Measurements from ENCODE around the gene CFAP97D2. TPM values are rescaled to one million over a fixed set of nuclear protein-coding genes. Genes with fewer than 3 reads are reported as not detected.

Gene CFAP97D2
- total RNA-seq, 6 experiments from 2014 or later = not detected

DNA sequence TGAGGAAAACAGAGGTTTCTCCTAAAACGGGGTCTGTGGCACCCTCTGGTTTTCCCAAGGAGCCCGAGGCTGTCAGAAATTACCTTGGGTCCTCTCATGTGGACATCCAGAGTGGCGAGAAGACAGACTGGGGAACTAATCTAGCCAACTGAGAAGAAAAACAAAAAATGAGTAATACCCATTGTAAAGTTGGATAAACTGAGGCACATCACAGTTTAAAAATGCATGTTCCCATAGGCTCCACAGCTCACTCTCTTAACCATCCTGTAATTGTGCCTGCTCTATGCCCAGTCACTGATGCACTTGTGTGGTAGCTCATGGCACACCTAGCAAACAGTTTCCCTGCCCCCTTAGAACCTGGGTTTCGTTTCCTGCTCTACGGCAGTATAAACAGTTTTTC is 87.2 kb downstream of the CFAP97D2 start:
- intact Hi-C loops (cut with DNase I) = no loop called here
- no peak overlapping the region for H3K27ac ChIP-seq
- 90% methylated on average over 5 of the region's 5 CpGs for WGBS (ENCODE audit: insufficient coverage, low coverage, low lambda C conversion rate, missing lambda C conversion rate)
- DNase-seq (no peak), ATAC-seq (no peak)
- TF ChIP-seq, protein P1, sequence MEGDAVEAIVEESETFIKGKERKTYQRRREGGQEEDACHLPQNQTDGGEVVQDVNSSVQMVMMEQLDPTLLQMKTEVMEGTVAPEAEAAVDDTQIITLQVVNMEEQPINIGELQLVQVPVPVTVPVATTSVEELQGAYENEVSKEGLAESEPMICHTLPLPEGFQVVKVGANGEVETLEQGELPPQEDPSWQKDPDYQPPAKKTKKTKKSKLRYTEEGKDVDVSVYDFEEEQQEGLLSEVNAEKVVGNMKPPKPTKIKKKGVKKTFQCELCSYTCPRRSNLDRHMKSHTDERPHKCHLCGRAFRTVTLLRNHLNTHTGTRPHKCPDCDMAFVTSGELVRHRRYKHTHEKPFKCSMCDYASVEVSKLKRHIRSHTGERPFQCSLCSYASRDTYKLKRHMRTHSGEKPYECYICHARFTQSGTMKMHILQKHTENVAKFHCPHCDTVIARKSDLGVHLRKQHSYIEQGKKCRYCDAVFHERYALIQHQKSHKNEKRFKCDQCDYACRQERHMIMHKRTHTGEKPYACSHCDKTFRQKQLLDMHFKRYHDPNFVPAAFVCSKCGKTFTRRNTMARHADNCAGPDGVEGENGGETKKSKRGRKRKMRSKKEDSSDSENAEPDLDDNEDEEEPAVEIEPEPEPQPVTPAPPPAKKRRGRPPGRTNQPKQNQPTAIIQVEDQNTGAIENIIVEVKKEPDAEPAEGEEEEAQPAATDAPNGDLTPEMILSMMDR (IDR thresholded peaks at IDR 0.05) = no peak
- no peak for TF ChIP-seq POLR2A (IDR thresholded peaks at IDR 0.05)
- no peaks in the 10 kb centered on the region for H3K4me1 ChIP-seq
- H3K36me3 ChIP-seq = peaks cover 0 to 75% (median 36%) of the 10 kb centered on the region in 4 donors
- H3K9me3 ChIP-seq = no peaks in the 10 kb centered on the region
- H3K4me3 ChIP-seq = no peak overlapping the region
- no peaks in the 10 kb centered on the region for H3K27me3 ChIP-seq

DNA sequence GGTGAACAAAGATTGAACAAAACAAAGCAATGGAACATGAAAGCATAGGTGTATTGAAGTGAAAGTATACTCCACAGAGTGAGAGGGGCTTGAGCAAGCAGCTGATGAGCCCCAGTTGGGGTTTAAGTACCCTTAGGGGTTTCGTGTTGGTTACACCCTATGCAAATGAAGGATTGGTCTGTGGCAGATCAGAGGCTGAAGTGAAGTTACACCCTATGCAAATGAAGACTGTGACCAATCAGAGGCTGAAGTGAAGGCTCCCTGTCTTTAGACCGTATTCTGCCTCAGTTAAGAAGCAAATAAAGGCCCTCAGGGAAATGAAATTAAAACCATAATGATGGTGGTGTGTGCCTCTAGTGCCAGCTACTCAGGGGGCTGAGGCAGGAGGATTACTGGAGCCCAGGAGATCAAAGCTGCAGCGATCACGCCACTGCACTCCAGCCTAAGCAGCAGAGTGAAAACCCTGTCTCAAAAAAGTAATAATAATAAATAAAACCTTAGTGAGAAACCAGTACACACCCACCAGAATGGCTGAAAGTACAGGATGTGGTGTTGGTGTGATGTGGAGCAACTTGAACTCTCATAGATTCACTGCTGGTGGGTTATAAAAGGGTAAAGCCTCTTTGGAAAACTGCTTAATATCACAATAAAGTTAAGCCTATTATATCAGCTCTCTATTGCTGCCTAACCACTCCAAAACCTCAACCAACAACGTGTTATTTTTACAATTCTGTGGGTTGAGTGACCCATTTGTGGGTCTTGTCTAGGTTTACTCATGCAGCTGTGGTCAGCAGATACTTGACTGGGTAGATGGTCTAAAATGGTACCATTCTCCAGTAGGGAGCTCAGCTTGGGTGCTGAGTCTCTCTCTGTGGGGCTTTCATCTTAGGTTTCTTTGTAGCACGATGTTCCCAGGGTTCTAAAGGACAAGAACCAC is 89.6 kb downstream of the CFAP97D2 start:
- Histone ChIP-seq H3K27ac (no peak overlapping the region), H3K4me1 (no peaks in the 10 kb centered on the region), H3K27me3 (no peaks in the 10 kb centered on the region), H3K4me3 (no peak overlapping the region), H3K9me3 (no peaks in the 10 kb centered on the region), H3K36me3 (peaks cover 0 to 76% (median 36%) of the 10 kb centered on the region in 4 donors)
- intact Hi-C loops (cut with DNase I) = no loop called here
- TF ChIP-seq, protein P1 (IDR thresholded peaks at IDR 0.05) = no peak
- TF ChIP-seq POLR2A (IDR thresholded peaks at IDR 0.05) = no peak
- ATAC-seq (no peak), DNase-seq (no peak)
- WGBS (ENCODE audit: insufficient coverage, low coverage, low lambda C conversion rate, missing lambda C conversion rate) = 78% methylated on average over 6 of the region's 6 CpGs

DNA sequence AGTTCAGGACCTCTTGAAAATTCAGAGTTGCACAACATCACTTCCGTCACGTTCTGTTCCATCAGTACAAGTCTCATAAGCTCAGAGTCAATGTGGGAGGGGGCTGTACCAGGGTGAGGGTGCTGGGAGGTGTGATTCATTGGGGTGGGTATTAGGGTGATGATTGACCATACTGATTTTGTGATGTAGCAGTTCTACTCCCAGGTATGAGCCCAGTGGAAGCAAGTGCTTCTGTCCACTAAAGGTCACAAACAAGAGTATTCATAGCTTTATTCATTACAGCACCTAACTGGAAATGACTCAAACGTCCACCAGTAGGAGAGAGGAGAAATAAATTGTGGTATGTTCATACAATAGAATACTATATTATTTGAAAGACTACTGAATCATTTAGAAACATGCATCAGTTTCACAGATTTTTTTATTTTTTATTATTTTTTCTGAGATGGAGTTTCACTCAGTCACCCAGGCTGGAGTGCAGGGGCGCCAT is 90.3 kb downstream of the CFAP97D2 start:
- ATAC-seq = no peak
- WGBS (ENCODE audit: insufficient coverage, low coverage, low lambda C conversion rate, missing lambda C conversion rate) = 69% methylated on average over 4 of the region's 4 CpGs
- Histone ChIP-seq H3K27me3 (no peaks in the 10 kb centered on the region), H3K36me3 (peaks cover 0 to 75% (median 33%) of the 10 kb centered on the region in 4 donors), H3K4me3 (no peak overlapping the region), H3K27ac (no peak overlapping the region), H3K9me3 (no peaks in the 10 kb centered on the region), H3K4me1 (no peaks in the 10 kb centered on the region)
- TF ChIP-seq, protein P1 (IDR thresholded peaks at IDR 0.05) = no peak
- no peak for TF ChIP-seq POLR2A (IDR thresholded peaks at IDR 0.05)
- intact Hi-C loops (cut with DNase I) = no loop called here
- no peak for DNase-seq

Small RNA genes lying within 50 kb of the gene (microRNA-seq; reads per million reads assigned to microRNA genes)
- gene MIR548AR = 0 reads per million in 2 donors

Small RNA genes lying within 50 kb of the gene (small RNA-seq; reads per million reads assigned to genes)
- 0 to 0.10 reads per million in 2 experiments for gene MIR548AR

Other genes with a start within 250 kb of the CFAP97D2 start
- 1 to 10 TPM in 2 of 6 experiments, under 1 TPM in 4; 0.04 to 1.1 (median 0.60) TPM for gene C13orf46, start 205.2 kb upstream of the CFAP97D2 start, total RNA-seq
- gene RASA3, start 46.6 kb upstream of the CFAP97D2 start, total RNA-seq = 1 to 10 TPM; 3.5 to 7.9 (median 4.6) TPM
- gene CDC16, start 55.6 kb downstream of the CFAP97D2 start, total RNA-seq = 10 to 100 TPM; 28.4 to 47.6 (median 35.8) TPM
- 10 to 100 TPM; 10.6 to 24.3 (median 14.8) TPM for gene UPF3A, start 102.3 kb downstream of the CFAP97D2 start, total RNA-seq
- 10 to 100 TPM; 10.3 to 17.5 (median 11.5) TPM for gene CHAMP1, start 135.2 kb downstream of the CFAP97D2 start, total RNA-seq

Measured in right lobe of liver (tissue), 6 donors.